Measurements from ENCODE around the gene SYNM.

DNA sequence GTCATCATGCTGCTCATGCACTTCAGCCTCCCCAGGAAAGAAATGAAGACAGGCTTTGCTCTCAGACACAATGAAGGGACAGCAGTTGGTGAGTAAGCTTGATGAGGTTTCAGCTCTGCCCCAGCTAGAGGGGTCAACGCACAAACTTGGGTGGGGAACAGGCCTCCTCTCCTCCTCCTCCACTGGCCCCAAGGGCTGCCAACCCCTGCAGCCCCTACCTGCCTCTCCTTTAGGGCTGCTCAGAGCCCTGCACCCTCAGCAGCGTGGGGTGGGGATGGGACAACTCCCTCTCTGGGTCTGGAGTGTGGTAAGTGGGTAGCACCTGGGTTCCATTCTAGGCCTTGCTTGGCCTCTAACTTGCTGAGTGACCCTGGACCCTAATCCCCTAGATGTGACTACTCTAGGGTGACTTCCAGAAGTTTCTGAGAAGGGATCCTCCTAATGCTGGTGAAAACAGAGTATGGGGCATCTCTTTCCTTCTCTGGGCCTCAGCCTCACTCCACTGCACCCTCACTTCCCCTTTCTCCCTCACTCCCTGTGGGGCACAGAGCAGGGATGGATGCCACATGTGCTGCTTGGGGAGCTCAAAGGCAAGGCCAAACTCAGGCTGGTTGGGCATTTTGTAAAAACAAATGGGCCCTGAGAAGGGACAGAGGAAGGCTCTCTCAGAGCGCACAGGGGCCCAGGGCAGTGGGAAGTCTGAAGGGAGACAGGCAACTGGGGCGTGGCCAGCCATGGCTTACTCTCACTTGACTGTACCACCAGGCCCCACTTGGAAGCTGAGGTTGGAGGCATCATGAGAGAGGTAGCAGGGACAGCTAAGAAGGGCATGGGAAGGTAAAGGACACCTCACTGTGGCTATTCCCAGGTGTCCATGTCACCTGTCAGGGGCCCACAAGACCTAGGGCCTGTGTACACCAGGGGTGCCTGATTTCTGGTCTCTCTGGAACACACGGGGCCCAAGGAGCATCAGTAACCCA, 64.0 kb downstream of the SYNM start:
- TF ChIP-seq POLR2AphosphoS5 (IDR thresholded peaks at IDR 0.05; ENCODE audit: low read depth, low read length): no peak
- TF ChIP-seq, protein P1, sequence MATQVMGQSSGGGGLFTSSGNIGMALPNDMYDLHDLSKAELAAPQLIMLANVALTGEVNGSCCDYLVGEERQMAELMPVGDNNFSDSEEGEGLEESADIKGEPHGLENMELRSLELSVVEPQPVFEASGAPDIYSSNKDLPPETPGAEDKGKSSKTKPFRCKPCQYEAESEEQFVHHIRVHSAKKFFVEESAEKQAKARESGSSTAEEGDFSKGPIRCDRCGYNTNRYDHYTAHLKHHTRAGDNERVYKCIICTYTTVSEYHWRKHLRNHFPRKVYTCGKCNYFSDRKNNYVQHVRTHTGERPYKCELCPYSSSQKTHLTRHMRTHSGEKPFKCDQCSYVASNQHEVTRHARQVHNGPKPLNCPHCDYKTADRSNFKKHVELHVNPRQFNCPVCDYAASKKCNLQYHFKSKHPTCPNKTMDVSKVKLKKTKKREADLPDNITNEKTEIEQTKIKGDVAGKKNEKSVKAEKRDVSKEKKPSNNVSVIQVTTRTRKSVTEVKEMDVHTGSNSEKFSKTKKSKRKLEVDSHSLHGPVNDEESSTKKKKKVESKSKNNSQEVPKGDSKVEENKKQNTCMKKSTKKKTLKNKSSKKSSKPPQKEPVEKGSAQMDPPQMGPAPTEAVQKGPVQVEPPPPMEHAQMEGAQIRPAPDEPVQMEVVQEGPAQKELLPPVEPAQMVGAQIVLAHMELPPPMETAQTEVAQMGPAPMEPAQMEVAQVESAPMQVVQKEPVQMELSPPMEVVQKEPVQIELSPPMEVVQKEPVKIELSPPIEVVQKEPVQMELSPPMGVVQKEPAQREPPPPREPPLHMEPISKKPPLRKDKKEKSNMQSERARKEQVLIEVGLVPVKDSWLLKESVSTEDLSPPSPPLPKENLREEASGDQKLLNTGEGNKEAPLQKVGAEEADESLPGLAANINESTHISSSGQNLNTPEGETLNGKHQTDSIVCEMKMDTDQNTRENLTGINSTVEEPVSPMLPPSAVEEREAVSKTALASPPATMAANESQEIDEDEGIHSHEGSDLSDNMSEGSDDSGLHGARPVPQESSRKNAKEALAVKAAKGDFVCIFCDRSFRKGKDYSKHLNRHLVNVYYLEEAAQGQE (IDR thresholded peaks at IDR 0.05; ENCODE audit: insufficient read depth in 1 of 2, low read depth in 2 of 2, low read length in 2 of 2): no peak
- TF ChIP-seq TAF1 (IDR thresholded peaks at IDR 0.05; ENCODE audit: borderline replicate concordance, insufficient read depth, low read length): no peak
- no peak for TF ChIP-seq FOXP2 (optimal IDR thresholded peaks at IDR 0.05; ENCODE audit: borderline replicate concordance, extremely low read depth, extremely low read length, insufficient read depth)

Measured in PFSK-1 (cell line).